HEK293 (cell line): Measurements from ENCODE around the gene IL1RAP.

Experiments used
- CTCF ChIP-seq: fragments of 450-650 bp; formaldehyde crosslinking; IDR thresholded peaks from 2 replicates; pipeline ENCODE4 v1.5.1; 2016; ENCODE audit warnings: missing biosample characterization, missing genetic modification characterization
- ZBTB17 ChIP-seq: fragments of 450-650 bp; formaldehyde crosslinking; IDR thresholded peaks from 2 replicates; pipeline ENCODE4 v1.5.1; 2016; ENCODE audit warnings: missing biosample characterization, missing genetic modification characterization
- ZBTB49 ChIP-seq: fragments of 450-650 bp; formaldehyde crosslinking; IDR thresholded peaks from 2 replicates; pipeline ENCODE4 v1.5.1; 2016; ENCODE audit warnings: missing biosample characterization, missing genetic modification characterization, low read depth

- no peak for TF ChIP-seq CTCF (tag by site-specific recombination)
- TF ChIP-seq ZBTB49 (tag by site-specific recombination), result no peak
- TF ChIP-seq ZBTB17 (tag by site-specific recombination), result no peak
These were observed 60.6 kb downstream of the IL1RAP start for GRCh38 chr3:190574473-190574872.
